PC-3 (cell line): ENCODE results near the gene FRRS1.

ENCODE experiments used
- CTCF ChIP-seq: fragments of 300-600 bp; sonication (generic); conservative IDR thresholded peaks from 2 replicates; pipeline ENCODE4 v1.5.1; 2017; ENCODE audit warnings: antibody characterized with exemption, low read depth, mild to moderate bottlenecking, low read length
- EZH2phosphoT487 ChIP-seq: fragments of 300-600 bp; sonication (generic); IDR thresholded peaks from 2 replicates; pipeline ENCODE4 v1.6.1; 2018; ENCODE audit warnings: mild to moderate bottlenecking, antibody characterized with exemption, low read length, borderline replicate concordance

- TF ChIP-seq EZH2phosphoT487 (no peak), CTCF (no peak)
These were observed 92.0 kb downstream of the FRRS1 start for GRCh38 chr1:99674115-99675064.
